Stimulated activated CD8-positive, alpha-beta memory T cell treated with anti-CD3 and anti-CD28 coated beads, Interleukin-2, amount 100 ng/mL, for 1 hour (primary cell): Measurements from ENCODE around the gene MYD88.

Experiments used
- DNase-seq, 2 donors: peaks; one replicate each; pipeline ENCODE4 v3.0.0-alpha.2; 2020; ENCODE audit warnings: low read depth in 2 of 2

The MYD88 gene

GRCh38 chr3:38165722-38166387, 27.4 kb downstream of the MYD88 start:
- DNase-seq: no peak

GRCh38 chr3:38167591-38167990, 29.1 kb downstream of the MYD88 start:
- DNase-seq: no peak

GRCh38 chr3:38168151-38169026, 29.9 kb downstream of the MYD88 start:
- DNase-seq: no peak

DNA sequence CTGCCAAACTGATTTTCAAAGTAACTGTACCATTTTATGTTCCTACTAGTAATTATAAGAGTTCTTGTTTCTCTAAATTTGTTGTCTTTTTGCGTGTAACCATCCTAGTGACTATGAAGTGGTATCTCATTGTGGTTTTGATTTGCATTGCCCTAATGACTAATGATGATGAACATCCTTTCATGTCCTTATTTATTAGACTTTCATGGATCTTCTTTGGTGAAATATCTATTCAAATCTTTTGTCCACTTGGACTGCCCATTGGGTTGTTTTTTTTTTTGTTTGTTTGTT, 30.5 kb downstream of the MYD88 start:
- no peak for DNase-seq

GRCh38 chr3:38170722-38171121, 32.3 kb downstream of the MYD88 start:
- DNase-seq: no peak

DNA sequence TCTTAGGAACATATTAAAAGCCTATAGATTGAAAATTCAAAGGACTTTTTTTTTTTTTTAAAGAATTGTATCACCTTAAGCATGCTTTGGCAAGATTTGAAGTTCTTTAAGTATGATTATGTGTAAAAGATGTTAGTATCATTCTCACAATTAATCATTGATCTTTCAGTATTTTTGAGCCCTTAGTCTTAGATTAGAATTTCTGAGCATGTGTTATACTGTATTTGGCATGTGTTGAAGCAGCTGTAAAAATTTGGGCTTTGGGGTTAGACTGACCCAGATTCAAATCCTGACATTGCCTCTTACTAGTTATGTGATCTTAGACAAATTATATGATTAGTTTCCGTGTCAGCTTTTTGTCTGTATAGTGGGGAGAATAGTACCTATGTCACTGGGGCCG, 33.2 kb downstream of the MYD88 start:
- DNase-seq: no peak

DNA sequence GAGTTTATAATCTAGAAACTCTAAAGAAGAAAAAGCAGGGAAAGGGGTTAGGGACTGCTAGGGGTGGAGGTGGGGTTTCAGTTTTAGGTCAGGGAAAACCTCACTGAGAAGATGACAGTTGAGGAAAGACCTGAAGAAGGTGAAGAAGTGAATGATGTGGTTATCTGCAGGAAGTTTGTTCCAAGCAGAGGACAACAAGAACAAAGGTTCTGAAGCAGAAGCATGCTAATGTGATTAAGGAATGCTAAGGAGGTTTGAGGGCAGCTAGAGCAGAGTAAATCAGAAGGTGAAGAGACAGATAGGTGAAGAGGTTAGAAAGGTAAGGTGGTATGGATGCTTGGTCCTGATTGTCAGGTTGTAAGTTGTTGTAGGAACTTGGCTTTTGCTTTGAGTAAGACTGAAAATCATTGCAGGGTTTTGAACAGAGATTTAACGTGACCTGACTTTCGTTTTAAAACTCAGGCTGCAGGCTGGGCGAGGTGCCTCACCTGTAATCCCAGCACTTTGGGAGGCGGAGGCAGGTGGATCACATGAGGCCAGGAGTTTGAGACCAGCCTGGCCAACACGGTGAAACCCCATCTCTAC, 35.5 kb downstream of the MYD88 start:
- DNase-seq: no peak

DNA sequence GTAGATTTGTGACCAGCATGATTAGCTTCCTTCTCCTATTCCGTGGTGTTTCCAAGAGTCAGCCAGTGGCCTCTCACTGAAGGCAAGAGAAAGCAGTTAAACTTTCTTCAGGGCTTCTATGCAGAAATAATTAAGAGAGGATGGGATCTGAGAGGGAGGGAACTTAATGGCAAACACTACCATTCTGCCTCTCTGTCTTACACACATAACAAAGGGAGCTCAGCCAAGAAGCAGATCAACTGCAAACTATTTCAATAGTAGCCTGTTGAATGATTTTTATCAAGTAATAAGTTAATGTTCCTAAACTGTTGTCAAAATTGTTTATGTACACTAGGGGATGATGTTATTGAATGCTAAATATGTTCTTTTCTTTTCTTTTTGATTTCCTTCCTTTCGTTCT, 38.7 kb downstream of the MYD88 start:
- DNase-seq: no peak

DNA sequence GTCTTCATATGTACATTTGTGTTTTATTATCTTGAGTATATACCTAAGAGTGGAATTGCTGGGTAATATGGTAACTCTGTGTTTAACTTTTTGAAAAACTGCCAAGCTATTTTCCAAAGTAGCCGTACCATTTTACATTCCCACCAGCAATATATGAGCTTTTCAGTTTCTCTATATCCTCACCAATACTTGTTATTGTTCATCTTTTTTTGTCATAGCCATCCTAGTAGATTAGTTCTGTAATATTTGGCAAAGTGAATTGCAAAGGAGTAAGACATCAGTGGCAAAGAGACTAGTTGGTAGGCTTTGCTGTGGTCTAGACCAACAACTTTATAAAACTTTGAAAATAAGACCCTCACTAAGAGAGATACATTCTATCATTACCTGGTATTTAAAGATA, 48.3 kb downstream of the MYD88 start:
- DNase-seq: no peak

DNA sequence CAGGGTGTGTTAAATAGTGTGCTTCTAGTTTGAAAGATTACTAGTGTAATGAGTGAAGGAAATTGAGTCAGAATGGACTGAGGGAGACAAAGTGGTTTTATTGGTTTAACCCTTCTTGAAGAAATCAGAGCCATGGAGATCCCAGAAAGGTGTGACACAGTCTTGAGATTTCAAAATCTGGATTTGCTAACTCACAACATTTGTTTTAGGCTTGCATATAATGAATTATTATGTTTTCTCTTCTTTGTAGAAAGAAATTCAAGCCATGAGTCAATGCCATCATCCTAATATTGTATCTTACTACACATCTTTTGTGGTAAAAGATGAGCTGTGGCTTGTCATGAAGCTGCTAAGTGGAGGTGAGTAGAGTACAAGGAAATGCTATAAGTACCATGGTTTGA, 52.0 kb downstream of the MYD88 start:
- DNase-seq: no peak
